ENCODE results near the gene NMRK2.

DNA sequence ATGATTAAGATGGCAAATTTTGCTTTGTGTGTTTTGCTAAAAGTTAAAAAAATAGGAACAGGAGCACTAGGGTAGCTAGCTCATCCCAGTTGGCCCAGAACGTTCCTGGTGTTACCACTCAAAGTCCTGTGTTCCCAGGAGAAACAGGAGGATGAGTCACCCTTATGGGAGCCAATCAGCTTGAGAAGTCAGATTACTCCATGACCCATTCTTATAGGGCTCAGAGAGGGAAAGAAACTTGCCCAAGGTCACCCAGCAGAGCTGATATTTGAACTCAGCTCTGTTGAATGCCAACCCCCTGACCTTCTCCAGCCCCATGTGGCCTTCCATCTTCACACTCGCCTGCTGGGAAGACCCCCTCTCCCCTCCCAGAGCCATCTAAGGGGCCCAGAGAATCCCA is 13.0 kb downstream of the NMRK2 start:
- no peak for TF ChIP-seq FOXM1 (IDR thresholded peaks at IDR 0.05; ENCODE audit: borderline replicate concordance, low read depth)
- TF ChIP-seq, protein P1, sequence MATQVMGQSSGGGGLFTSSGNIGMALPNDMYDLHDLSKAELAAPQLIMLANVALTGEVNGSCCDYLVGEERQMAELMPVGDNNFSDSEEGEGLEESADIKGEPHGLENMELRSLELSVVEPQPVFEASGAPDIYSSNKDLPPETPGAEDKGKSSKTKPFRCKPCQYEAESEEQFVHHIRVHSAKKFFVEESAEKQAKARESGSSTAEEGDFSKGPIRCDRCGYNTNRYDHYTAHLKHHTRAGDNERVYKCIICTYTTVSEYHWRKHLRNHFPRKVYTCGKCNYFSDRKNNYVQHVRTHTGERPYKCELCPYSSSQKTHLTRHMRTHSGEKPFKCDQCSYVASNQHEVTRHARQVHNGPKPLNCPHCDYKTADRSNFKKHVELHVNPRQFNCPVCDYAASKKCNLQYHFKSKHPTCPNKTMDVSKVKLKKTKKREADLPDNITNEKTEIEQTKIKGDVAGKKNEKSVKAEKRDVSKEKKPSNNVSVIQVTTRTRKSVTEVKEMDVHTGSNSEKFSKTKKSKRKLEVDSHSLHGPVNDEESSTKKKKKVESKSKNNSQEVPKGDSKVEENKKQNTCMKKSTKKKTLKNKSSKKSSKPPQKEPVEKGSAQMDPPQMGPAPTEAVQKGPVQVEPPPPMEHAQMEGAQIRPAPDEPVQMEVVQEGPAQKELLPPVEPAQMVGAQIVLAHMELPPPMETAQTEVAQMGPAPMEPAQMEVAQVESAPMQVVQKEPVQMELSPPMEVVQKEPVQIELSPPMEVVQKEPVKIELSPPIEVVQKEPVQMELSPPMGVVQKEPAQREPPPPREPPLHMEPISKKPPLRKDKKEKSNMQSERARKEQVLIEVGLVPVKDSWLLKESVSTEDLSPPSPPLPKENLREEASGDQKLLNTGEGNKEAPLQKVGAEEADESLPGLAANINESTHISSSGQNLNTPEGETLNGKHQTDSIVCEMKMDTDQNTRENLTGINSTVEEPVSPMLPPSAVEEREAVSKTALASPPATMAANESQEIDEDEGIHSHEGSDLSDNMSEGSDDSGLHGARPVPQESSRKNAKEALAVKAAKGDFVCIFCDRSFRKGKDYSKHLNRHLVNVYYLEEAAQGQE (IDR thresholded peaks at IDR 0.05; ENCODE audit: low read depth): no peak
- no peak for TF ChIP-seq TAF1 (IDR thresholded peaks at IDR 0.05; ENCODE audit: low read depth)
- TF ChIP-seq CEBPB (IDR thresholded peaks at IDR 0.05): no peak
- TF ChIP-seq CREB1 (IDR thresholded peaks at IDR 0.05; ENCODE audit: low read depth): no peak
- TF ChIP-seq TCF12 (IDR thresholded peaks at IDR 0.05; ENCODE audit: low read depth): no peak
- TF ChIP-seq, protein P2, sequence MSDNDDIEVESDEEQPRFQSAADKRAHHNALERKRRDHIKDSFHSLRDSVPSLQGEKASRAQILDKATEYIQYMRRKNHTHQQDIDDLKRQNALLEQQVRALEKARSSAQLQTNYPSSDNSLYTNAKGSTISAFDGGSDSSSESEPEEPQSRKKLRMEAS (IDR thresholded peaks at IDR 0.05): no peak
- TF ChIP-seq RAD21 (IDR thresholded peaks at IDR 0.05; ENCODE audit: low read depth): no peak
- TF ChIP-seq, protein P3, sequence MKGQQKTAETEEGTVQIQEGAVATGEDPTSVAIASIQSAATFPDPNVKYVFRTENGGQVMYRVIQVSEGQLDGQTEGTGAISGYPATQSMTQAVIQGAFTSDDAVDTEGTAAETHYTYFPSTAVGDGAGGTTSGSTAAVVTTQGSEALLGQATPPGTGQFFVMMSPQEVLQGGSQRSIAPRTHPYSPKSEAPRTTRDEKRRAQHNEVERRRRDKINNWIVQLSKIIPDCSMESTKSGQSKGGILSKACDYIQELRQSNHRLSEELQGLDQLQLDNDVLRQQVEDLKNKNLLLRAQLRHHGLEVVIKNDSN (IDR thresholded peaks at IDR 0.05): no peak
- no peak for TF ChIP-seq EP300 (IDR thresholded peaks at IDR 0.05; ENCODE audit: borderline replicate concordance)
- no peak for TF ChIP-seq EGR1 (IDR thresholded peaks at IDR 0.05)
- no peak for TF ChIP-seq YY1 (IDR thresholded peaks at IDR 0.05; ENCODE audit: low read depth)
- TF ChIP-seq ZBTB7A (IDR thresholded peaks at IDR 0.05; ENCODE audit: low read depth): no peak

Data from Ishikawa (cell line).